ENCODE results near the gene FHIT. TPM values are rescaled to one million over a fixed set of nuclear protein-coding genes. Genes with fewer than 3 reads are reported as not detected.

FHIT gene
- total RNA-seq, 2 experiments from 2014 or later: 6.5 to 9.0 TPM

GRCh38 chr3:60182697-60183096, 1068.6 kb downstream of the FHIT start:
- Mint-ChIP-seq H3K4me3 (no peak overlapping the region), H3K27ac (no peak overlapping the region), H3K9me3 (ENCODE audit: low read depth) (peaks cover 5% of the 10 kb centered on the region), H3K27me3 (no peaks in the 10 kb centered on the region), H3K4me1 (peaks cover 13% of the 10 kb centered on the region), H3K36me3 (peaks cover 2% of the 10 kb centered on the region)
- CTCF ChIA-PET: interaction anchor here (0.7 kb wide), 1 partner anchor 11 kb away, joined by 3 read pairs; no protein-coding TSS in a partner anchor
- no peak for DNase-seq
- no peak for ATAC-seq

GRCh38 chr3:60178931-60179653, 1072.2 kb downstream of the FHIT start:
- CTCF ChIA-PET: interaction anchor here (0.6 kb wide), 1 partner anchor 58 kb away, joined by 3 read pairs; no protein-coding TSS in a partner anchor
- DNase-seq: no peak
- Mint-ChIP-seq H3K27ac (no peak overlapping the region), H3K9me3 (ENCODE audit: low read depth) (no peaks in the 10 kb centered on the region), H3K4me3 (no peak overlapping the region), H3K36me3 (no peaks in the 10 kb centered on the region), H3K4me1 (no peaks in the 10 kb centered on the region), H3K27me3 (no peaks in the 10 kb centered on the region)
- ATAC-seq: no peak

GRCh38 chr3:60177726-60178125, 1073.5 kb downstream of the FHIT start:
- Mint-ChIP-seq H3K36me3 (no peaks in the 10 kb centered on the region), H3K27me3 (no peaks in the 10 kb centered on the region), H3K9me3 (ENCODE audit: low read depth) (no peaks in the 10 kb centered on the region), H3K27ac (no peak overlapping the region), H3K4me1 (no peaks in the 10 kb centered on the region), H3K4me3 (no peak overlapping the region)
- CTCF ChIA-PET: no interaction called here
- ATAC-seq (no peak), DNase-seq (no peak)

GRCh38 chr3:60176614-60177013, 1074.6 kb downstream of the FHIT start:
- CTCF ChIA-PET: no interaction called here
- DNase-seq (no peak), ATAC-seq (no peak)
- H3K36me3 Mint-ChIP-seq: no peaks in the 10 kb centered on the region
- no peaks in the 10 kb centered on the region for H3K9me3 Mint-ChIP-seq (ENCODE audit: low read depth)
- H3K27me3 Mint-ChIP-seq: no peaks in the 10 kb centered on the region
- H3K4me3 Mint-ChIP-seq: no peak overlapping the region
- H3K4me1 Mint-ChIP-seq: no peaks in the 10 kb centered on the region
- no peak overlapping the region for H3K27ac Mint-ChIP-seq

GRCh38 chr3:60175680-60176079, 1075.6 kb downstream of the FHIT start:
- Mint-ChIP-seq H3K9me3 (ENCODE audit: low read depth) (no peaks in the 10 kb centered on the region), H3K36me3 (no peaks in the 10 kb centered on the region), H3K27ac (no peak overlapping the region), H3K4me3 (no peak overlapping the region), H3K4me1 (no peaks in the 10 kb centered on the region), H3K27me3 (no peaks in the 10 kb centered on the region)
- DNase-seq: no peak
- CTCF ChIA-PET: interaction anchor here (0.7 kb wide), 1 partner anchor 11 kb away, joined by 3 read pairs; no protein-coding TSS in a partner anchor
- ATAC-seq: no peak

GRCh38 chr3:60169755-60170154, 1081.5 kb downstream of the FHIT start:
- Mint-ChIP-seq H3K4me1 (no peaks in the 10 kb centered on the region), H3K36me3 (no peaks in the 10 kb centered on the region), H3K27ac (no peak overlapping the region), H3K9me3 (ENCODE audit: low read depth) (no peaks in the 10 kb centered on the region), H3K4me3 (no peak overlapping the region), H3K27me3 (no peaks in the 10 kb centered on the region)
- CTCF ChIA-PET: no interaction called here
- ATAC-seq: no peak
- DNase-seq: no peak

GRCh38 chr3:60167186-60167585, 1084.1 kb downstream of the FHIT start:
- Mint-ChIP-seq H3K4me3 (no peak overlapping the region), H3K27ac (no peak overlapping the region), H3K4me1 (no peaks in the 10 kb centered on the region), H3K27me3 (no peaks in the 10 kb centered on the region), H3K36me3 (no peaks in the 10 kb centered on the region), H3K9me3 (ENCODE audit: low read depth) (no peaks in the 10 kb centered on the region)
- CTCF ChIA-PET: interaction anchor here (0.6 kb wide), 1 partner anchor 49 kb away, joined by 3 read pairs; no protein-coding TSS in a partner anchor
- ATAC-seq (no peak), DNase-seq (no peak)

GRCh38 chr3:60160822-60161748, 1090.2 kb downstream of the FHIT start:
- H3K36me3 Mint-ChIP-seq: no peaks in the 10 kb centered on the region
- no peak overlapping the region for H3K27ac Mint-ChIP-seq
- no peaks in the 10 kb centered on the region for H3K9me3 Mint-ChIP-seq (ENCODE audit: low read depth)
- ATAC-seq (no peak), DNase-seq (no peak)
- CTCF ChIA-PET: no interaction called here
- no peak overlapping the region for H3K4me3 Mint-ChIP-seq
- H3K4me1 Mint-ChIP-seq: no peaks in the 10 kb centered on the region
- no peaks in the 10 kb centered on the region for H3K27me3 Mint-ChIP-seq

GRCh38 chr3:60160111-60160821, 1091.0 kb downstream of the FHIT start:
- Mint-ChIP-seq H3K4me3 (no peak overlapping the region), H3K27ac (no peak overlapping the region), H3K27me3 (no peaks in the 10 kb centered on the region), H3K36me3 (no peaks in the 10 kb centered on the region), H3K9me3 (ENCODE audit: low read depth) (no peaks in the 10 kb centered on the region), H3K4me1 (no peaks in the 10 kb centered on the region)
- CTCF ChIA-PET: no interaction called here
- ATAC-seq (no peak), DNase-seq (no peak)

GRCh38 chr3:60158035-60158434, 1093.2 kb downstream of the FHIT start:
- Mint-ChIP-seq H3K9me3 (ENCODE audit: low read depth) (no peaks in the 10 kb centered on the region), H3K27me3 (no peaks in the 10 kb centered on the region), H3K27ac (no peak overlapping the region), H3K4me3 (no peak overlapping the region), H3K4me1 (no peaks in the 10 kb centered on the region), H3K36me3 (no peaks in the 10 kb centered on the region)
- DNase-seq: no peak
- no peak for ATAC-seq
- CTCF ChIA-PET: interaction anchor here (0.6 kb wide), 1 partner anchor 9 kb away, joined by 3 read pairs; no protein-coding TSS in a partner anchor

- ATAC-seq (no peak), DNase-seq (no peak)
- H3K4me1 Mint-ChIP-seq: no peaks in the 10 kb centered on the region
- H3K36me3 Mint-ChIP-seq: no peaks in the 10 kb centered on the region
- H3K4me3 Mint-ChIP-seq: no peak overlapping the region
- CTCF ChIA-PET: no interaction called here
- H3K9me3 Mint-ChIP-seq (ENCODE audit: low read depth): no peaks in the 10 kb centered on the region
- H3K27ac Mint-ChIP-seq: no peak overlapping the region
- H3K27me3 Mint-ChIP-seq: no peaks in the 10 kb centered on the region
These were observed 1097.2 kb downstream of the FHIT start for GRCh38 chr3:60154011-60154410.

GRCh38 chr3:60153221-60153999, 1097.8 kb downstream of the FHIT start:
- Mint-ChIP-seq H3K4me1 (no peaks in the 10 kb centered on the region), H3K4me3 (no peak overlapping the region), H3K9me3 (ENCODE audit: low read depth) (no peaks in the 10 kb centered on the region), H3K36me3 (no peaks in the 10 kb centered on the region), H3K27me3 (no peaks in the 10 kb centered on the region), H3K27ac (no peak overlapping the region)
- DNase-seq: no peak
- ATAC-seq: no peak
- CTCF ChIA-PET: no interaction called here

- no peaks in the 10 kb centered on the region for H3K9me3 Mint-ChIP-seq (ENCODE audit: low read depth)
- H3K36me3 Mint-ChIP-seq: no peaks in the 10 kb centered on the region
- H3K27ac Mint-ChIP-seq: no peak overlapping the region
- no peak overlapping the region for H3K4me3 Mint-ChIP-seq
- CTCF ChIA-PET: interaction anchor here (0.7 kb wide), 1 partner anchor 9 kb away, joined by 3 read pairs; no protein-coding TSS in a partner anchor
- no peak for DNase-seq
- no peaks in the 10 kb centered on the region for H3K27me3 Mint-ChIP-seq
- no peak for ATAC-seq
- no peaks in the 10 kb centered on the region for H3K4me1 Mint-ChIP-seq
These were observed 1101.8 kb downstream of the FHIT start for GRCh38 chr3:60149501-60149900.
